Progenitor cell of endocrine pancreas (in vitro differentiated cells): ENCODE data around the gene IWS1. TPM values are rescaled to one million over a fixed set of nuclear protein-coding genes. Genes with fewer than 3 reads are reported as not detected.

Source experiments
- DNase-seq: peaks from one replicate; pipeline ENCODE4 v3.0.0; 2021; ENCODE audit warnings: low spot score; ENCODE audit not compliant: unreplicated experiment
- H3K27ac Mint-ChIP-seq: 2 replicates; pipeline ENCODE4 v1.8.0; 2021; ENCODE audit warnings: mild to moderate bottlenecking, moderate library complexity, mixed read lengths
- H3K27me3 Mint-ChIP-seq: 2 replicates; pipeline ENCODE4 v1.8.0; 2021; ENCODE audit warnings: mixed read lengths
- H3K36me3 Mint-ChIP-seq: 2 replicates; pipeline ENCODE4 v1.8.0; 2022; ENCODE audit warnings: mixed read lengths; ENCODE audit not compliant: insufficient read depth
- H3K4me1 Mint-ChIP-seq: 2 replicates; pipeline ENCODE4 v1.8.0; 2021; ENCODE audit warnings: low read depth, mixed read lengths
- H3K4me3 Mint-ChIP-seq: 2 replicates; pipeline ENCODE4 v1.8.0; 2021; ENCODE audit warnings: low read depth, mild to moderate bottlenecking, moderate library complexity, mixed read lengths
- H3K9me3 Mint-ChIP-seq: 2 replicates; pipeline ENCODE4 v1.8.0; 2021; ENCODE audit warnings: low read depth, mixed read lengths
- total RNA-seq: library from RNA; stranded (reverse); gene quantifications from 2 replicates; pipeline ENCODE4 v1.2.1, GENCODE V29; 2021
- TF ChIP-seq, protein P1 (sequence below): fragments of 200-600 bp; sonication (generic); IDR thresholded peaks from one replicate; pipeline ENCODE4 v1.5.0; 2021; ENCODE audit warnings: antibody characterized with exemption, mild to moderate bottlenecking; ENCODE audit not compliant: unreplicated experiment

The IWS1 gene
- total RNA-seq, 1 donor from 2014 or later = 60.4 TPM

DNA sequence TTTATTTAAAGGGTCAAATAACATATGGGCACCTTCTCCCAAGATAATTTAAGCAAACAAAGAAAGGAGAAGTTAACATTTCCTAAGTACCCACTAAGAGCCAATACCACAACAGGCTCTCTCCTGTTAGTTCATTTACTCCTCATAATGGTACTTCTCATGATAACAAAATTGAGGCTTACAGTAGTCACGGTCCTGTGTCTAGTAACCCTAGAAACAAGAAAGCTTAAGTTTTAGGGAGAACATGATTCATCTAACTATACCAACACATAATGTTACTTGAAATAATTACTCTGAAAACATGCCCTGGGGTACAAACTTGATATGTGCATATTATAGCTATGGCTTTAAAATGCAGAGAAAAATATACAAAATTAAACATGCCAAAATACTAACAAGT is 19.8 kb downstream of the IWS1 start:
- TF ChIP-seq, protein P1, sequence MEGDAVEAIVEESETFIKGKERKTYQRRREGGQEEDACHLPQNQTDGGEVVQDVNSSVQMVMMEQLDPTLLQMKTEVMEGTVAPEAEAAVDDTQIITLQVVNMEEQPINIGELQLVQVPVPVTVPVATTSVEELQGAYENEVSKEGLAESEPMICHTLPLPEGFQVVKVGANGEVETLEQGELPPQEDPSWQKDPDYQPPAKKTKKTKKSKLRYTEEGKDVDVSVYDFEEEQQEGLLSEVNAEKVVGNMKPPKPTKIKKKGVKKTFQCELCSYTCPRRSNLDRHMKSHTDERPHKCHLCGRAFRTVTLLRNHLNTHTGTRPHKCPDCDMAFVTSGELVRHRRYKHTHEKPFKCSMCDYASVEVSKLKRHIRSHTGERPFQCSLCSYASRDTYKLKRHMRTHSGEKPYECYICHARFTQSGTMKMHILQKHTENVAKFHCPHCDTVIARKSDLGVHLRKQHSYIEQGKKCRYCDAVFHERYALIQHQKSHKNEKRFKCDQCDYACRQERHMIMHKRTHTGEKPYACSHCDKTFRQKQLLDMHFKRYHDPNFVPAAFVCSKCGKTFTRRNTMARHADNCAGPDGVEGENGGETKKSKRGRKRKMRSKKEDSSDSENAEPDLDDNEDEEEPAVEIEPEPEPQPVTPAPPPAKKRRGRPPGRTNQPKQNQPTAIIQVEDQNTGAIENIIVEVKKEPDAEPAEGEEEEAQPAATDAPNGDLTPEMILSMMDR = no peak
- DNase-seq = no peak
- Mint-ChIP-seq H3K4me3 (no peak overlapping the region), H3K27me3 (no peaks in the 10 kb centered on the region), H3K36me3 (peaks cover 15% of the 10 kb centered on the region), H3K27ac (no peak overlapping the region), H3K4me1 (no peaks in the 10 kb centered on the region), H3K9me3 (no peaks in the 10 kb centered on the region)

DNA sequence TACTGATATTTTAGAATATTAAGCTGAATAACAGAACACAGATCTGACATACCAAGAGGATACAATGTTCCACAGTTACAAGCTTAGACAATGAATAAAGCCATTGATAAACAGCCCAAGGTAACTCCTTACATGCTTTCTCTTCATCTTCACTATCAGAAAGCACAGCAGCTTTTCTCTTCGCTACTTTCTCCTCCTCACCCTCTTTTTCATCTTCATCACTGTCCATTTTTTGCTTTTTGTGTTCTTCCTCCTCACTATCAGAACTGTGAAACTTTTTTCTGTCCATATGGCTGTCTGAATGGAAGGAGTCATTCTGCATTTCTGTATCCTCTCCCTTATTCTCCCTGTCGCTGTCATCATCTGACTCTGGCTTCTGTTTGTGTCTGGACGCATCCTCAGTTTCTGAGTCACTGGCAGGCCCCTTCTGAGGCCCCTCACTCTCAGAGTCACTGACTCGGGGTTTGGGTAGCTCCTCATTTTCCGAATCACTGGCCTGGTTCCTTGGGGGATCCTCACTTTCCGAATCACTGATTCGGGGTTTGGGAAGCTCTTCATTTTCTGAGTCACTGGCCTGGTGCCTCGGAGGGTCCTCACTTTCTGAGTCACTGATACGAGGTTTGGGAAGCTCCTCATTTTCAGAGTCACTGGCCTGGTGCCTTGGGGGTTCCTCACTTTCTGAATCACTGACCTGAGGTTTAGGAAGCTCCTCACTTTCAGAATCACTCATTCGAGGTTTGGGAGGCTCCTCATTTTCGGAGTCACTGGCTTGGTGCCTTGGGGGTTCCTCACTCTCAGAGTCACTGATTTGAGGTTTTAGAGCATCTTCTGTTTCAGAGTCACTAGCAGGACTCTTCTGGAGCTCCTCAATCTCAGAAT is 21.5 kb downstream of the IWS1 start:
- TF ChIP-seq, protein P1 = no peak
- no peak for DNase-seq
- peaks cover 22% of the 10 kb centered on the region for H3K36me3 Mint-ChIP-seq
- no peaks in the 10 kb centered on the region for H3K4me1 Mint-ChIP-seq
- H3K27ac Mint-ChIP-seq = no peak overlapping the region
- no peak overlapping the region for H3K4me3 Mint-ChIP-seq
- no peaks in the 10 kb centered on the region for H3K9me3 Mint-ChIP-seq
- no peaks in the 10 kb centered on the region for H3K27me3 Mint-ChIP-seq

DNA sequence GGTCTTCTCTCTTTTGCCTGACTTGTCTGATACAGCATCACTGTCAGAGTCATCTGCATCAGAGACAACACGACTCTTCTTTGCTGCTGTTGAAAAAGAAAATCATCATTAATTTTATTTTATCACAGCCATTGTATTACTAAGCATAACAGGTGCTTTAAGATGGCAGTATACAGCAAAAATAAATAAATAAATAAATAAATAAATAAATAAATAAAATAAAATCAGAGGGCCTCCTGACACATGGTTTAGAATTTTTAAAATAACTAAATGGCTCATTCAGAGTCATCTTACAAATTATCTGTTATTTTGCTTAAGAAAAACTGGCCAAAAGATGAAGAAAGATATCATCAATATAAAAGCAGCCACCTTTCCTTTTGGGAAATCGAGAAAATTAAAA is 22.8 kb downstream of the IWS1 start:
- DNase-seq = no peak
- Mint-ChIP-seq H3K27ac (no peak overlapping the region), H3K4me3 (no peak overlapping the region), H3K4me1 (no peaks in the 10 kb centered on the region), H3K36me3 (peaks cover 27% of the 10 kb centered on the region), H3K27me3 (no peaks in the 10 kb centered on the region), H3K9me3 (no peaks in the 10 kb centered on the region)
- TF ChIP-seq, protein P1 = no peak

DNA sequence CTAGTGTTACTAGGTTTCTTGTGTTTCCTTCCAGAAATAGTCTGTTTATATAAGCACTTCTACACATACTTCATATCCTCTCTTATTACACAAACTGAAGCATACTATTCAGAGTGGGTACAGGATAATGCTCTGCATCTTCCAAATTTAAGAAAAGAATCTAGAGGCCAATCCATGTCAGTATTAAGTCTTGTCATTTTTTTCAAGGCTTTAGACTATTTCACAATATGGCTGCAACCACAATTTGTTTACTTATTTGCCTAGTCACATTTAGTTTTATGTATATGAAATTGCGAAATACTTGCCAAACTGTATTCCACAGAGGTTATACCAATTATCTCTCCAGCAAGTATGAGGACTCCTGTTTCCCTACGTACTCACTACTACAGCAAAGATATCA is 27.9 kb downstream of the IWS1 start:
- Mint-ChIP-seq H3K27me3 (no peaks in the 10 kb centered on the region), H3K27ac (peak overlapping the region; percentile 11), H3K9me3 (no peaks in the 10 kb centered on the region), H3K36me3 (peaks cover 31% of the 10 kb centered on the region), H3K4me1 (no peaks in the 10 kb centered on the region), H3K4me3 (no peak overlapping the region)
- no peak for DNase-seq
- TF ChIP-seq, protein P1 = no peak

DNA sequence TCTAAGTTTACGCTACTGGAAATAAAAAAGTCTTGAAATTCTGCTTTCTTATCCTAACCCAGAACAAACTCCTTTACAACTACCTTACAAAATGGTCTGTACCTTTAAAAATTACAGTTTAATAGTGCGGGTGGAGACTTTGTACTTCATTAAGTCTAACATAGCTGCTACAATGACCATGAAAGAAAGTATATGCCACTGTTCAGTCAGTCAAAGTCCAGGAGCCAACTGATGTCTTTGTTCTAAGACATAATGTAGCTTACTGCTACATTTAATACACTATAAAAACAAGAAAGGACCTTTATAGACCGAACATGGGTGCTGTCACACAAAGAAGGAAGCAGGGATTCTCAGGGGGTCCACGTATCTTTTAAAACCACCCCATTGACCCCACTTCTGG is 36.0 kb downstream of the IWS1 start:
- no peaks in the 10 kb centered on the region for H3K27me3 Mint-ChIP-seq
- no peaks in the 10 kb centered on the region for H3K9me3 Mint-ChIP-seq
- no peak for DNase-seq
- no peak overlapping the region for H3K4me3 Mint-ChIP-seq
- TF ChIP-seq, protein P1 = no peak
- no peak overlapping the region for H3K27ac Mint-ChIP-seq
- H3K36me3 Mint-ChIP-seq = peaks cover 39% of the 10 kb centered on the region
- H3K4me1 Mint-ChIP-seq = no peaks in the 10 kb centered on the region
